Heart left ventricle (tissue), 16 donors: Measurements from ENCODE around the gene GAGE1. TPM values are rescaled to one million over a fixed set of nuclear protein-coding genes. Genes with fewer than 3 reads are reported as not detected.
A peak's percentile ranks its signal among the peaks of the same experiment; 100 is the strongest.

ENCODE experiments used
- ATAC-seq, 4 donors: fragments of 200-7000 bp; cut with Tn5 transposase; one replicate each; pipeline ENCODE4 v1.9.1; 2020 to 2022; ENCODE audit warnings: moderate library complexity in 4 of 4, mild to moderate bottlenecking in 3 of 4, moderate number of reproducible peaks in 1 of 4
- DNase-seq, 5 donors: peaks; one replicate each; pipeline ENCODE4 v3.0.0-alpha.2; 2020
- H3K27ac ChIP-seq, 12 donors: fragments of 200-600 bp; sonication (generic) in 4 of 12; one replicate each; pipeline versions ENCODE4 v1.5.0 to v1.8.0; 2016 to 2022; ENCODE audit warnings: mild to moderate bottlenecking in 2 of 12
- H3K27me3 ChIP-seq, 9 donors: fragments of 200-600 bp; sonication (generic) in 2 of 9; one replicate each; pipeline versions ENCODE4 v1.5.1 to v1.8.0; 2016 to 2022; ENCODE audit warnings: mild to moderate bottlenecking in 3 of 9
- H3K36me3 ChIP-seq, 9 donors: fragments of 200-600 bp; sonication (generic) in 2 of 9; one replicate each; pipeline versions ENCODE4 v1.5.0 to v1.8.0; 2018 to 2022; ENCODE audit warnings: mild to moderate bottlenecking in 2 of 9
- H3K4me1 ChIP-seq, 12 donors: fragments of 200-600 bp; sonication (generic) in 4 of 12; one replicate each; pipeline versions ENCODE4 v1.5.0 to v1.8.0; 2016 to 2022; ENCODE audit warnings: mild to moderate bottlenecking in 3 of 12
- H3K4me3 ChIP-seq, 12 donors: fragments of 200-600 bp; sonication (generic) in 4 of 12; one replicate each; pipeline versions ENCODE4 v1.5.0 to v1.8.0; 2017 to 2022; ENCODE audit warnings: mild to moderate bottlenecking in 9 of 12, moderate library complexity in 4 of 12
- H3K9me3 ChIP-seq, 12 donors: fragments of 200-600 bp; sonication (generic) in 4 of 12; one replicate each; pipeline versions ENCODE4 v1.5.0 to v1.8.0; 2016 to 2022; ENCODE audit warnings: mild to moderate bottlenecking in 1 of 12
- POLR2A ChIP-seq, 2 donors: fragments of 450-650 bp; IDR thresholded peaks; one replicate each; pipeline ENCODE4 v1.6.1; 2017; ENCODE audit warnings: antibody characterized with exemption in 2 of 2, mild to moderate bottlenecking in 2 of 2, moderate library complexity in 2 of 2
- WGBS, 4 donors: extraction: QIAGEN DNeasy Blood & Tissue Kit in 2 of 4; methylation state at CpG; one replicate each; pipeline versions ENCODE4 v1.1.5 to v1.1.7; 2013 to 2018; 5-methylcytosine and 5-hydroxymethylcytosine counted together
- intact Hi-C, 10 donors: fragments of 100-400 bp; cut with DNase I; formaldehyde crosslinking; loops; one replicate each; pipeline versions ENCODE4 v1.11.1 to v1.14.2; 2022
- polyA plus RNA-seq, 2 donors: library from polyadenylated mRNA; stranded (reverse); fragments of 200-250 nt; gene quantifications; one replicate each; pipeline ENCODE4 v1.2.3, GENCODE V29; 2013
- total RNA-seq, 9 donors: library from RNA; depleted of rRNA in 2 of 9; stranded (reverse); fragments of >200 nt in 2 of 9; fragmentation: NEBNext Ultra II Directional in 3 of 9; extraction: Animal tissue kit (Norgen Biotek cat#: 25700) in 3 of 9; gene quantifications; one replicate each; pipeline versions ENCODE4 v1.1.0 to v1.2.4, GENCODE V29; 2016 to 2023
- TF ChIP-seq, protein P1 (sequence below), 12 donors: fragments of 200-600 bp; sonication (generic) in 4 of 12; IDR thresholded peaks; one replicate each; pipeline versions ENCODE4 v1.5.0 to v1.8.0; 2018 to 2022; ENCODE audit warnings: antibody characterized with exemption in 12 of 12, mild to moderate bottlenecking in 5 of 12
- donor health status: ischemic (EF 13 %, LVEDD 7.1; RV severe dilation, severe dysfunction).
- donor health status: healthy with polysubstance abuse.
- donor health status: DM: no; HTN: yes; CAD: no.
- donor health status: DM: no; HTN: no; CAD: no.
- donor health status: ischemic (EF 25% LVEDD 6.9; RV normal size, moderate dysfunction).
- donor health status: ischemic (EF 25% LVEDD 5.7; RV mildly dilated, moderate dysfunction).
- donor health status: healthy.
- donor health status: DM: yes; HTN: yes; CAD: no.
- donor health status: ischemic (EF 35%, LVEDD 5.7; RV mildly dilated, moderate dysfunction).
- donor health status: nonischemic (EF 11% LVEDD 7.7; RV severe dilation, severe dysfunction).
- donor health status: DM: yes; HTN: yes; CAD: no.
- donor health status: PGD.
- donor health status: ischemic (EF 29% LVEDD 5.4; RV normal size, mild dysfunction).
- donor health status: nonischemic (EF 23%, LVEDD 6.1; RV moderate dilation, normal function).

The GAGE1 gene
- total and polyA plus RNA-seq, 11 donors: not detected

DNA sequence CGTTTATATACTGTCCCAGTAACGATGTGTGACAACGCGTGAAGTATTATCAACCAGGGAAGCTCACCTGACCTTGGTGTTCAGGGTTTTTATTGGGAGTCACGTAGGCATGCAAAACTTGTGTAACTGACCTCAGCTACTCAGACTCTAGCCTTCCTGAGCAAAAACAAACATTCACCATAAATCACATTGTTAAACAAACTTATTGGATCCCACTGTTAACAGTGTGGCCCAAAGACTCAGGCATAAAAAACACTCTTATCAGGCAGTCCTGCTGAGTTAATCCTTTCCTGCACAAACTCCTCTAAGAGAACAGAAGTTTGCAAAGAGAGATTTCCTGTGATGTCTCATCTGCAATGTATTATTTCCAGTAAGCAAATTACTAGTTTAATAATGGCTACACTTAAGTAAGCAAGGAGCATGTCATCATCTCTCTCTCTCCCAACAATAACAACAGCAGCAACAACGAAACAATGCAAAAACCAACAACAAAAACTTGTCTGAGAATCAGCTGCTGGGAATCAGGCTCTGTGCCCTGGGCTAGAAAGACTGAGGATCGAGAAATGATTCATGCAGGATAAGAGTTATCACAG, 12.0 kb downstream of the GAGE1 start:
- ATAC-seq: no peak
- WGBS, 4 donors: 41 to 53% (median 47%) methylated on average over 7 of the region's 7 CpGs
- Histone ChIP-seq H3K4me1 (no peaks in the 10 kb centered on the region), H3K4me3 (no peak overlapping the region), H3K27ac (no peak overlapping the region), H3K36me3 (no peaks in the 10 kb centered on the region), H3K9me3 (no peaks in the 10 kb centered on the region), H3K27me3 (peaks cover 0 to 22% (median 0%) of the 10 kb centered on the region in 9 donors)
- DNase-seq: no peak
- intact Hi-C loops: no loop called here
- TF ChIP-seq, protein P1, sequence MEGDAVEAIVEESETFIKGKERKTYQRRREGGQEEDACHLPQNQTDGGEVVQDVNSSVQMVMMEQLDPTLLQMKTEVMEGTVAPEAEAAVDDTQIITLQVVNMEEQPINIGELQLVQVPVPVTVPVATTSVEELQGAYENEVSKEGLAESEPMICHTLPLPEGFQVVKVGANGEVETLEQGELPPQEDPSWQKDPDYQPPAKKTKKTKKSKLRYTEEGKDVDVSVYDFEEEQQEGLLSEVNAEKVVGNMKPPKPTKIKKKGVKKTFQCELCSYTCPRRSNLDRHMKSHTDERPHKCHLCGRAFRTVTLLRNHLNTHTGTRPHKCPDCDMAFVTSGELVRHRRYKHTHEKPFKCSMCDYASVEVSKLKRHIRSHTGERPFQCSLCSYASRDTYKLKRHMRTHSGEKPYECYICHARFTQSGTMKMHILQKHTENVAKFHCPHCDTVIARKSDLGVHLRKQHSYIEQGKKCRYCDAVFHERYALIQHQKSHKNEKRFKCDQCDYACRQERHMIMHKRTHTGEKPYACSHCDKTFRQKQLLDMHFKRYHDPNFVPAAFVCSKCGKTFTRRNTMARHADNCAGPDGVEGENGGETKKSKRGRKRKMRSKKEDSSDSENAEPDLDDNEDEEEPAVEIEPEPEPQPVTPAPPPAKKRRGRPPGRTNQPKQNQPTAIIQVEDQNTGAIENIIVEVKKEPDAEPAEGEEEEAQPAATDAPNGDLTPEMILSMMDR (IDR thresholded peaks at IDR 0.05): no peak
- no peak for TF ChIP-seq POLR2A (IDR thresholded peaks at IDR 0.05)

DNA sequence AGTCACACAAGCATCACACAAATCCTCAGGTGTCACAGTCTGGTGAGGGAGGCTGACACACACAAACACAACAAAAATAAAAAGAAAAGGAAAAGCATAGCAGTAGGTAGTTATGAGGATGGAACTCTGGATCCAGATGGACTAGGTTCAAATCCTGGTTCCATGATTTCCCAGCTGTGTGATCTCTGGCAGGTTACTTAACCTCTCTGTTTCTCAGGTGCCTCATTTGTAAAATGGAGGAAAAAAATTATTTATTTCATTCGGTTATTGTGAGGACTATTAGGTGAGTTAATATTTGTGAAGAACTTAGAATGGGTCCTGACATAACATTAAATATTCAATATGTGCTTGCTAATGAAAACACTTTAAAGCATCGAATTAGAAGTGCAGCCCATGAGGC, 19.8 kb downstream of the GAGE1 start:
- H3K4me1 ChIP-seq: no peaks in the 10 kb centered on the region
- H3K9me3 ChIP-seq: no peaks in the 10 kb centered on the region
- peaks cover 0 to 5% (median 0%) of the 10 kb centered on the region in 9 donors for H3K27me3 ChIP-seq
- no peak for DNase-seq
- 79 to 93% (median 89%) methylated on average over 2 of the region's 2 CpGs for WGBS, 4 donors
- ATAC-seq: no peak
- H3K27ac ChIP-seq: no peak overlapping the region
- no peak overlapping the region for H3K4me3 ChIP-seq
- no peaks in the 10 kb centered on the region for H3K36me3 ChIP-seq
- intact Hi-C loops: no loop called here
- no peak for TF ChIP-seq POLR2A (IDR thresholded peaks at IDR 0.05)

DNA sequence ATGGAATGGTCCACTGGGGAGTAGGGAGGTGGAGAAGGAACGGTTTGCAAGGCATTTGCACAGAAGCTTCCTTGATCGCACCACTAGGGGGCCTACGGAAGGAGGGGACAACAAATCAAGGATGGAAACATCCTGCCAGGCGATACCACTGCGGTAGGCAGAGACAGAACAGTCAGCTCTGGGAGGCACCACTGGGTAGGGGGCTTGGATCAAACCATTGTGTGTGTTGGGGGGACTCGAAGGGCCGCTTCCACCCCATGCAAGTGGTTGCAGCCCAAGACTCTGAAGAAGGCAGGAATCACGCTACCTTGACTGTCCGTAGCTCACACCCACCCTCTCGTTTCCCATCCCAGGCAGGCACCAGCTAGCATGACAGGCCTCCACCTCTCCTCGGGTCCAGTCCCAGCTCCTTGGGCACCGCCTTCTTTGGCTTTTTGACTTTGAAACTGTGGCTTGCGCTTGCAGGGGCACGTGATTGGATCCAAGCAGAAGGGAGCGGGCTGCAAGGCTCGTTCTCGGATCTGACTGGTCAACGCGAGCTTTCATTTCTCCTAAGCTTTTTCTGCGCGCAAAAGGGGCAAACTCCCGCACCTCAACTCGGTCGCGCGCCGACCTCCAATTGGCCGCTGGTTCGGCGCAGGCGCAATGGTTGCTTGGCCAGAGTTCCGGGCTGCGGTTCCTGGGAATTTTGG, 28.4 kb downstream of the GAGE1 start:
- 25 to 86% (median 60%) methylated on average over 33 of the region's 33 CpGs for WGBS, 4 donors
- H3K4me3 ChIP-seq: peak overlapping the region in 2 of 12 donors; percentile 13 to 19
- DNase-seq (peak in 1 of 5 donors; percentile 13), ATAC-seq (peak in 1 of 4 donors; percentile 30)
- no peaks in the 10 kb centered on the region for H3K36me3 ChIP-seq
- no peaks in the 10 kb centered on the region for H3K4me1 ChIP-seq
- TF ChIP-seq, protein P1 (IDR thresholded peaks at IDR 0.05): peak in 3 of 12 donors; percentile 12 to 24 (median 18)
- no peak for TF ChIP-seq POLR2A (IDR thresholded peaks at IDR 0.05)
- intact Hi-C loops: no loop called here
- peaks cover 0 to 12% (median 0%) of the 10 kb centered on the region in 12 donors for H3K9me3 ChIP-seq
- H3K27ac ChIP-seq: no peak overlapping the region
- peaks cover 0 to 2% (median 0%) of the 10 kb centered on the region in 9 donors for H3K27me3 ChIP-seq

DNA sequence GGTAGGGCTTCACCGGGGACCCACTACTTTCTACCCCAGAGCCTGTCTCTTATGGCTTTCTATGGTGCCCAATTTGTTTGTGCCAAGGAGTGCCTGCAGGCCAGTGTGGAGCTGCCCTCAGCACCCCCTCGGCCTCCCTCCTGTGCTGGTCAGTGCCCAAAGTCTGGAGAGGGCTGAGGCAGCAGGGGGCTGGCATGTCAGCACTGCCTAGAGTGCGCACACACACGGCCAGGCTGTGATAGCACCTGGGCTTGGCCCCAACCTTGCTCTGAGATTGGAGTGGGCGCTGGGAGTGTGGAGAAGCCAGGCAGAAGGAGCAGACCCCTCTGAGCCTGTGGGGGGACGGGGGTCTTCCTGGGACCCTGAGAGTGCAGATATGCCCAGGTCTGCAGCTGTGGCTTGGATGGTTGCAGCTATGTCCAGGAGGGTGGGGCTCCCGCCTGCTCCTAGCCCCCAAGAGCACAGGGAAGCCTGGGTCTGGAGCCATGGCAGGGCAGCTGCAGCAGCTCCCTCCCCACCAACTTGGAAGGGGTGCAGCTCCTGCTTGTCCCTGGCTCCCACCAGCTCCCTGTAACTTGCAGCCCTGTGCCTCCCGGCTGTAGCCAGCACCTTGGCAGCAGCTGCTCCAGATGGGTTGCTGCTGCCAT, 46.3 kb downstream of the GAGE1 start:
- no peaks in the 10 kb centered on the region for H3K9me3 ChIP-seq
- WGBS, 4 donors: 63 to 86% (median 75%) methylated on average over 5 to 8 of the region's 8 CpGs
- intact Hi-C loops: no loop called here
- TF ChIP-seq POLR2A (IDR thresholded peaks at IDR 0.05): no peak
- TF ChIP-seq, protein P1 (IDR thresholded peaks at IDR 0.05): no peak
- H3K27ac ChIP-seq: no peak overlapping the region
- no peaks in the 10 kb centered on the region for H3K36me3 ChIP-seq
- no peak overlapping the region for H3K4me3 ChIP-seq
- H3K27me3 ChIP-seq: peaks cover 0 to 30% (median 0%) of the 10 kb centered on the region in 9 donors
- DNase-seq (no peak), ATAC-seq (peak in 1 of 4 donors; percentile 20)
- H3K4me1 ChIP-seq: no peaks in the 10 kb centered on the region
